GM19452 (cell line): ENCODE data around the gene TMEFF2.

Source experiments
- ATAC-seq: cut with Tn5 transposase; IDR thresholded peaks from one replicate; pipeline ENCODE4 v1.9.1; 2021; ENCODE audit not compliant: unreplicated experiment

The TMEFF2 gene, protein sequence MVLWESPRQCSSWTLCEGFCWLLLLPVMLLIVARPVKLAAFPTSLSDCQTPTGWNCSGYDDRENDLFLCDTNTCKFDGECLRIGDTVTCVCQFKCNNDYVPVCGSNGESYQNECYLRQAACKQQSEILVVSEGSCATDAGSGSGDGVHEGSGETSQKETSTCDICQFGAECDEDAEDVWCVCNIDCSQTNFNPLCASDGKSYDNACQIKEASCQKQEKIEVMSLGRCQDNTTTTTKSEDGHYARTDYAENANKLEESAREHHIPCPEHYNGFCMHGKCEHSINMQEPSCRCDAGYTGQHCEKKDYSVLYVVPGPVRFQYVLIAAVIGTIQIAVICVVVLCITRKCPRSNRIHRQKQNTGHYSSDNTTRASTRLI

GRCh38 chr2:192194866-192195547, at the start of gene TMEFF2:
TMEFF2 (minus strand) TSS chr2:192194933; CDS start chr2:192194524, 409 bp downstream.
- ATAC-seq: peak; percentile 58

- ATAC-seq: no peak
Measured at GRCh38 chr2:192243488-192243887, 48.8 kb upstream of the TMEFF2 start.

GRCh38 chr2:192236136-192236535, 41.4 kb upstream of the TMEFF2 start:
- no peak for ATAC-seq

DNA sequence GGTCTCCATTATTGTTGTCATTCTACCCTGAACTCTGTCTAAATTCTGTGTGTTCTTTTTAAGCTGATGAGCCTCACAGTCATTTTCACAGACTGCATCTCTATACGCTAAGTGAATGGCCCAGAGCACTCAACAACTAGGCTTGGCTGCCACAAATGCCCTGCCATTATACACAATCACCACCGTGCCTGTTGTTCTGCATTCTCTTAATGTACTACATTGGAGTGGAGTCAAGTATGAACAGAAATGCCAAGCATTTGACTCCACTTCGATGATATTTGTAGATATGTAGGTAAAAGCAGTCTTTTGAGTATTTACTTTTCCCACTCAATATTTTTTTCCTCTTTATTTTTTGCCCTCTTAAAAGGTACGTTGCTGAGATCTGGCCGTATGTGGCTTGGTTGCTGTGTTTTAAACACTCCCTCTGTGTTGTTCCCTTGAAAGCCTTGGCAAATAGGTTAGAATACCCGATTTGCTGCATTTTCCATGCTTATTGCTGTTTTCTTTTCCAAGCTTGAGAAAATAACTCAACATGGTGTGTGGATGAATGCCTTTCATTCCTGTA, 36.2 kb upstream of the TMEFF2 start:
- no peak for ATAC-seq

- no peak for ATAC-seq
Measured at GRCh38 chr2:192228685-192229084, 34.0 kb upstream of the TMEFF2 start.

DNA sequence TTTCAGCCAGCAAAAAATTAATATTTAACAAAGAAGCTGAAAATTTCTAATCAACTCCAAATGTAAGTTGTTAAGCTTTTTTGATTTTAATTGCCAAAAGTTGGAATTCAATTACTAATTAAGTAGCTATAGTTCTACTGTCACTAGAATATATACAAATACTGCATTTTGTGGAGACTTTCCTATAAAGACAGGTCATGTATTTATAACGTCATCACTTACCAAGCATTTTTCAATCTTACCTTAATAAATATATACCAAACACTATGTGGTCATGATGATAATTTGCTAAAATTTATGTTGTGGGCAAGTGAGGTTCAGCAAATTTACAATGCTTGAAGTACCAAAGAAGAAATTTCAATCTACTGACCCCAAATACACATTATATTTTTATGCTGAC, 24.2 kb upstream of the TMEFF2 start:
- ATAC-seq: no peak

- no peak for ATAC-seq
Measured at GRCh38 chr2:192218377-192218776, 23.6 kb upstream of the TMEFF2 start.

GRCh38 chr2:192216336-192216735, 21.6 kb upstream of the TMEFF2 start:
- ATAC-seq: no peak

- no peak for ATAC-seq
Measured at GRCh38 chr2:192215096-192215877, 20.6 kb upstream of the TMEFF2 start.

DNA sequence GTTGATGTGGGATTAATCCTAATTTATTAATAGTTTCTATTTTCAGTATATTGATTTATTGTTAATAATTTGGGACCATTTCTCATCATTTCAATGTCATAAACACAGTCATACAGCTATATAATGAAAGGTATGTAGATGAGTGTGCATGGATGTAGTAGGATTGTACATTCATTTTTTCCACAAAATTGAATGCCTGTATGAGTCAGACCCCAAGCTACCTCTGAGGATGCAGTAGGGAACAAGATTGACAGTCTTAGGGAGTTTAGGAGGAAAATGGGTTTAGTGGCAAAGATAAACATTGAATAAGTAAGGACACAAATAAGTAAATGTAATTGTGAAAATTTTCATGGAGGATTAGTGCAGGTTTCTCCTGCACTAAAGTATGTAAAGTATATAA, 14.1 kb upstream of the TMEFF2 start:
- no peak for ATAC-seq

DNA sequence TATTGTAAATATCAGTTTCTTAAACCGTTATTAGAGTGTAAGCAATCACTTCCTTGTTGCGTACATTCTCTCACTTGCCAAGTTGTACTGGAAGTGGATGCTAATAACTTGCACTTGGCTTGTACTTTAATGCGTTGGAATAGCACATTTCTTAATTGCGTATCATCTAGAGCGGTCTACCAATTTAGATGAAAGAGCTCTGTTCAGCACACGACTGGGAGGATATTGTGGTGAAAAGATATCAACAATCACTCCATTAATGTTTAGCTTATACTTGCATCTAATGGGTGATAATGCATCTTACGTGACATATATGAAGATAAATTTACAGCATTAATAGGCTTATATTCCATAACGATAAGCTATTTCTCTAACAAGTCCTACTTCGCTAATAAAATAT, 11.7 kb upstream of the TMEFF2 start:
- no peak for ATAC-seq

DNA sequence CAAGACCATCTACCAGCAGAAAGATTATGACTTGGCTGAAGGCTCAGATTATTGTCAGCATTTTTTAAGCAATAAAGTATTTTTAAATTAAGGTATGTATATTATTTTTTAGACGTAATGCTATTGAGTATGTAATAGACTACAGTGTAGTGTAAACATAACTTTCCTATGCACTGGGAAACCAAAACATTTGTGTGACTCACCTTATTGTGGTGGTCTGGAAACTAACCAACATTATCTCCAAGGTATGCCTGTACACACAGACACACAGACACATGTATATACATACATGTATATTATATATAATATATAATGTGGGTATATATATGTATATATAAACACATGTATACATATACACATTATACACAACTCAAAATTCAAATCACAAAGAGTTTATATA, 9.1 kb upstream of the TMEFF2 start:
- ATAC-seq: no peak

GRCh38 chr2:192202373-192202772, 7.6 kb upstream of the TMEFF2 start:
- ATAC-seq: no peak

GRCh38 chr2:192201116-192201515, 6.4 kb upstream of the TMEFF2 start:
- ATAC-seq: no peak

- no peak for ATAC-seq
Measured at GRCh38 chr2:192197357-192197756, 2.6 kb upstream of the TMEFF2 start.

DNA sequence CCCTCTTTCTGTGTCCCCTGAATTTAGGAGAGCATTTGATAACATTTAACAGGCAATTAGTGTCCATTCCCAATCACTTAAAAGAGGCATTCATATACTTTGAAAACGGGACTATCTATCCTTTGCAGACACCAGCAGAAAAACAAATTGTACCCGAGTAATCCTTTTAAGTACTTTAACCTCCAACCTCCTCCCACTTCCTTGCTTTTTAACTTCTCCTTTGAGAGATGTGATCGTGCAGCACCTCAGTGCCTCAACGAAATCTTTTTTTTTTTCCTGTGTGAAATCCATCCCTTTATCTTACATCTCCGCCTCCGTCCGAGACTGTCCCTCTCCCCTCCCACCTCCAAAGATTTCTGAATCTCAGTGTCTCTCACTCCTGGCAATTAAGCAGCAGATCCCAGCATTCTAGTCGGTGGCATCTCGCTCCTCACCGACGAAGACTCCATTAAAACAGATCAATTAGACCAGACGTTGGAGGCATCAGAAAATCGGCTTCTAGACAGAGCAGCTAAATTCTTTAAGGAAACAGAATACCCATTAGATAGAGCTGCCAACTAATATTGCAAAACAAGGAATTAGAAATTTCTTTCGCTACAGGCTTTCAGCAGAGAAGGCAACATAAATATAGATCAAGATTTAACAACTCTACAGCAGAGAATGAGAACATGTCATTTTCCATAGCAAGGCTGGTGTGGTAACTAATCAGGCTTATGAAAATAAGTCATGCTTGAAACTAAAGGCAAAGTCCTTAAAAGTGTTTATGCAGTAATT, 1.9 kb upstream of the TMEFF2 start:
- ATAC-seq: no peak

DNA sequence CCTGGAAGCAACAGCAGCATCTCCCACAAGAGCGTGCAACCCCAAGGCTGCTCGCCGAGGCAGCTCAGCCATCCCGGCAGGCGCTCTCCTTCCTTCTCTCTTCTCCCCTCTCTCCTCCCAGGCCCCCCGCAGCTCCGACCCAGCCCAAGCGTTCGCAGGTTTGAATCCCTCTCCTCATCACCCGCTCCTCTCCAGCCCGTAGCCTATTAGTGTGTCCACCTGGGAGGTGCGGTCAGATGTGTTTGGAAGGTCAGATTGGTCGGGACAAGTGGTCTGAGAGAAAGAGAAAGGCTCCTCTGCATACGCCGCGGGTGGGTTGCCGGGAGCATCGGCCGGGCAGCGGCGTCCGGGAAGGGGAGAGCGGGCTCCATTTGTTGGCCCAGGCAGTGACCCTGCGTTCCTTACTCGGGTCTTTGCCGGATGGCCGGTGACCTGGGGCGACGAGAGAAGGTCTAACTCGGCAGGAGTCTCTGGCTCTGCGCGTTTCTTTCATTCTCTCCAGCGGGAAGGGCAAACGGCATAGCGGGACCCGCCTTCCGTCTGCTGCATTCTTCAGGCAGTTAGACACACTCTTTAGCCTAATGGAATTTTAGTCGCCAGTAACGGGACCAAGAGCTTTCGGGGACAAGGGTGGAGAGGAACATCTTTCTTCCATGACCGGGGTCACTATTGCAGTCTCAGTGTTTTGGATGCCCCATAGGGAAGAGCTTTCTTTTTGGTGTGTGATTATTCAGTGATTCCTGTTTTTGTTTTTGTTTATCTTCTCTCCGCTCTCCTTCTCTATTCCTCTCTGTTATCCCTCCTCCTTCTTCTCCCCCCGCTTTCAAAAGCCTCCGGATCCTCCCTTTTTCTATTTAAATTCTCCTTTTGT, 1.1 kb upstream of the TMEFF2 start:
- ATAC-seq: no peak

DNA sequence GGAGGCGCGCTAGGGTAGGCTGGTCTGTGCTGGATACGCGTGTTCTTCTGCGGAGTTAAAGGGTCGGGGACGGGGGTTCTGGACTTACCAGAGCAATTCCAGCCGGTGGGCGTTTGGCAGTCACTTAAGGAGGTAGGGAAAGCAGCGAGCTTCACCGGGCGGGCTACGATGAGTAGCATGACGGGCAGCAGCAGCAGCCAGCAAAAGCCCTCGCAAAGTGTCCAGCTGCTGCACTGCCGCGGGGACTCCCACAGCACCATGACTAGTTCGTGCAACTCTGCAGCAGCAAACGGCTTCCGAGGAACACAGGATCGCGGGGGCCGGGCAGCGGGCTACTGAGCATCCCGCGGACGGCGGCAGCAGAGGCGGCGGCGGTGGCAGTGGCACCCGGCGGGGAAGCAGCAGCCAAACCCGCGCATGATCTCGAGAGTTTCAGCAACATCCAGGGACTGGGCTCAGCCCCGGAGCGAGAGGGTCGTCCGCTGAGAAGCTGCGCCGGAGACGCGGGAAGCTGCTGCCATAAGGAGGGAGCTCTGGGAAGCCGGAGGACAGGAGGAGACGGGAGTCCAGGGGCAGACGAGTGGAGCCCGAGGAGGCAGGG, 368 bp downstream of the TMEFF2 start:
- ATAC-seq: peak; percentile 16

DNA sequence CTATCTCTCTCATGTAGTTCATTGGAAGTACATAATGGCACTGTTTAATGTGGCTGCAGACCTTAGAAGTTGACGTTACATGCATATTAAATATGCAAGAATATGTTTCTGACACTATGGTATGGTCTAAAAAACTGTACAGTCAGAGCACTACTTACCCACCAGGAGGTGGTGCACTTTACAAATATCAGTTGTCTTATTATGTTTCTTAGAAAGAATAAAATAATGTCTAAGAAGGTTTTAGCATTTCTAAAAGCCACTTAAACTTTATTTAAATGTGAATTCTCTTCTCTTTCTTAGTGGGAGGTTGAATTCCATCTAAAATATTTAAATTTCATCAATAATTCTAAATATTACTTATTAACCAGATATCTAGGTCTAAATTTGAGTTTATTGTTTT, 4.3 kb downstream of the TMEFF2 start:
- no peak for ATAC-seq
